Fibroblast of lung (primary cell): ENCODE measurements around the gene RBPJL.

Source experiments
- CTCF ChIP-seq, 2 donors: IDR thresholded peaks in 1 of 2; conservative IDR thresholded peaks in 1 of 2; 1 replicate in 1 of 2; 2 replicates in 1 of 2; pipeline ENCODE4 v1.5.1; 2011 to 2012; ENCODE audit warnings: low read length in 2 of 2, control low read depth in 1 of 2, inconsistent platforms in 1 of 2, low read depth in 1 of 2, mild to moderate bottlenecking in 1 of 2
- EZH2 ChIP-seq: IDR thresholded peaks from 2 replicates; pipeline ENCODE4 v1.5.1; 2012; ENCODE audit warnings: low read length, control low read depth, mild to moderate bottlenecking; ENCODE audit errors: missing control alignments

- TF ChIP-seq CTCF (conservative IDR thresholded peaks at IDR 0.05 in 1 of 2, IDR thresholded peaks at IDR 0.05 in 1 of 2; ENCODE audit: low read depth in 1 of 2, low read length in 2 of 2) (no peak), EZH2 (no peak)
These were observed 32.4 kb downstream of the RBPJL start for GRCh38 chr20:45339084-45339483.
